HepG2 (cell line): ENCODE results near the gene SYS1. TPM values are rescaled to one million over a fixed set of nuclear protein-coding genes. Genes with fewer than 3 reads are reported as not detected.

Source experiments
- ATAC-seq: fragments of 200-7000 bp; cut with Tn5 transposase; 3 replicates; pipeline ENCODE4 v1.9.1; 2020; ENCODE audit warnings: mild to moderate bottlenecking, moderate library complexity
- BruUV-seq: library from RNA; stranded (reverse); fragments of 400-500 nt; replicated peaks from 2 replicates; lab custom pipeline; 2021; lab: Mats Ljungman, UMichigan
- CTCF ChIA-PET: fragments of 300-600 bp; formaldehyde crosslinking; extraction: SDS; loops from one replicate; lab custom pipeline; 2021; ENCODE audit warnings: low total read pairs, inconsistent platforms, low intra/inter-chr PET ratio; lab: Yijun Ruan, JAX
- POLR2A ChIA-PET: fragments of 350-600 bp; sonication (Branson Sonifier 250); formaldehyde crosslinking; loops from one replicate; lab custom pipeline; 2020; ENCODE audit warnings: antibody characterized with exemption, inconsistent platforms; lab: Yijun Ruan, JAX
- DNase-seq: peaks from one replicate; pipeline ENCODE4 v3.0.0-alpha.2; 2015; ENCODE audit warnings: low spot score
- FAIRE-seq: peaks from 3 replicates; lab custom pipeline; 2011; peaks lifted over from hg19 to GRCh38; lab: Jason Lieb, UNC
- H2AFZ ChIP-seq: one replicate; pipeline ENCODE4 v1.6.1; 2011; ENCODE audit warnings: low read length, inconsistent platforms
- H3K27ac ChIP-seq: fragments of 300-600 bp; 3 replicates; pipeline ENCODE4 v1.8.0; 2011; ENCODE audit warnings: mixed run types, mild to moderate bottlenecking, mixed read lengths, low read length, inconsistent platforms; ENCODE audit not compliant: insufficient read depth; ENCODE audit errors: extremely low read length
- H3K27me3 ChIP-seq, 2 experiments: fragments of 200-600 bp in 1 of 2; 2 replicates in 1 of 2; 3 replicates in 1 of 2; pipeline versions ENCODE4 v1.6.0 to v1.8.0; 2011; ENCODE audit warnings: low read length in 2 of 2, mild to moderate bottlenecking in 2 of 2, moderate library complexity in 2 of 2, inconsistent platforms in 1 of 2; ENCODE audit not compliant: insufficient read depth in 2 of 2, control insufficient read depth in 1 of 2
- H3K36me3 ChIP-seq, 2 experiments: fragments of 200-600 bp in 1 of 2; replicated peaks in 1 of 2; 2 replicates in 1 of 2; 3 replicates in 1 of 2; pipeline versions ENCODE4 v1.5.1 to v1.8.0; 2011; ENCODE audit warnings: low read length in 2 of 2, inconsistent platforms in 1 of 2; ENCODE audit not compliant: insufficient read depth in 2 of 2, control insufficient read depth in 1 of 2
- H3K4me1 ChIP-seq: 2 replicates; pipeline ENCODE4 v1.5.1; 2012; ENCODE audit warnings: low read length, inconsistent platforms; ENCODE audit not compliant: insufficient read depth
- H3K4me2 ChIP-seq: 2 replicates; pipeline ENCODE4 v1.6.0; 2011; ENCODE audit warnings: low read depth, low read length, inconsistent platforms
- H3K4me3 ChIP-seq, 3 experiments: fragments of 200-600 bp in 1 of 3; sonication (generic), shearing (Covaris generic) in 1 of 3; replicated peaks in 1 of 3; 2 replicates each; pipeline ENCODE4 v1.5.1; 2011 to 2016; ENCODE audit warnings: low read length in 3 of 3, inconsistent platforms in 2 of 3, low read depth in 2 of 3, mild to moderate bottlenecking in 2 of 3, control low read depth in 1 of 3, mixed read lengths in 1 of 3; ENCODE audit not compliant: insufficient read depth in 1 of 3
- H3K79me2 ChIP-seq: one replicate; pipeline ENCODE4 v1.6.1; 2011; ENCODE audit warnings: low read length, inconsistent platforms; ENCODE audit not compliant: insufficient read depth
- H3K9ac ChIP-seq: 2 replicates; pipeline ENCODE4 v1.6.0; 2011; ENCODE audit warnings: mild to moderate bottlenecking, low read depth, low read length, inconsistent platforms; ENCODE audit not compliant: insufficient read depth
- H3K9me3 ChIP-seq: 2 replicates; pipeline ENCODE4 v1.5.1; 2012; ENCODE audit warnings: mild to moderate bottlenecking, low read length
- H4K20me1 ChIP-seq: 2 replicates; pipeline ENCODE4 v1.6.0; 2011; ENCODE audit warnings: inconsistent platforms, mild to moderate bottlenecking, low read length, moderate library complexity; ENCODE audit not compliant: insufficient read depth
- AGO1 ChIP-seq: fragments of 200-400 bp; formaldehyde crosslinking; IDR thresholded peaks from 2 replicates; pipeline ENCODE4 v1.6.1; 2017; ENCODE audit warnings: mild to moderate bottlenecking, low read depth, low read length, moderate library complexity; ENCODE audit not compliant: poor library complexity, severe bottlenecking
- CAMTA2 ChIP-seq: sonication (generic); formaldehyde crosslinking; IDR thresholded peaks from 2 replicates; pipeline ENCODE4 v1.4.0; 2020; ENCODE audit warnings: mild to moderate bottlenecking, missing genetic modification reagents, borderline replicate concordance
- DBP ChIP-seq: sonication (generic); formaldehyde crosslinking; IDR thresholded peaks from 2 replicates; pipeline ENCODE4 v1.4.0; 2020; ENCODE audit warnings: missing genetic modification reagents; ENCODE audit errors: not compliant biosample characterization
- JUND ChIP-seq: sonication (generic); formaldehyde crosslinking; IDR thresholded peaks from 2 replicates; pipeline ENCODE4 v1.8.0; 2022; ENCODE audit warnings: mild to moderate bottlenecking, missing genetic modification reagents
- KLF16 ChIP-seq, 2 experiments: sonication (generic) in 1 of 2; formaldehyde crosslinking in 1 of 2; IDR thresholded peaks; 2 replicates each; pipeline versions ENCODE4 v1.6.1 to v1.8.0; 2016 to 2023; ENCODE audit warnings: missing genetic modification reagents in 2 of 2, missing compliant biosample characterization in 1 of 2
- MXD4 ChIP-seq: IDR thresholded peaks from 2 replicates; pipeline ENCODE4 v1.6.1; 2016; ENCODE audit warnings: mild to moderate bottlenecking, missing biosample characterization, missing genetic modification reagents
- PHF20 ChIP-seq: sonication (generic); formaldehyde crosslinking; IDR thresholded peaks from 2 replicates; pipeline ENCODE4 v1.5.0; 2020; ENCODE audit warnings: mild to moderate bottlenecking, missing genetic modification reagents
- TEAD2 ChIP-seq: sonication (generic); formaldehyde crosslinking; IDR thresholded peaks from 2 replicates; pipeline ENCODE4 v1.9.0; 2021; ENCODE audit warnings: missing genetic modification reagents
- ZBTB37 ChIP-seq: sonication (generic); formaldehyde crosslinking; IDR thresholded peaks from 2 replicates; pipeline ENCODE4 v1.4.0; 2020; ENCODE audit warnings: mild to moderate bottlenecking, missing genetic modification reagents
- ZXDC ChIP-seq: sonication (generic); formaldehyde crosslinking; IDR thresholded peaks from 2 replicates; pipeline ENCODE4 v1.5.0; 2020; ENCODE audit warnings: mild to moderate bottlenecking, missing genetic modification reagents
- WGBS: methylation state at CpG from one replicate; pipeline ENCODE4 v1.1.6; 2017; ENCODE audit warnings: low lambda C conversion rate; 5-methylcytosine and 5-hydroxymethylcytosine counted together
- in situ Hi-C: cut with HindIII; loops from 2 replicates; pipeline ENCODE4 v1.10.0; 2017; ENCODE audit warnings: low pct_unique_long_range_greater_than_20kb; ENCODE audit not compliant: extremely low pct_ligation_motif_present
- intact Hi-C: fragments of 100-400 bp; cut with micrococcal nuclease; formaldehyde crosslinking; loops from one replicate; pipeline ENCODE4 v1.10.0; 2022; ENCODE audit not compliant: unreplicated experiment
- polyA plus RNA-seq, 8 experiments: library from polyadenylated mRNA; depleted of rRNA in 3 of 8; stranded (reverse) in 7 of 8; unstranded in 1 of 8; fragments of >200 nt; fragmentation: Illumina TruSeq in 4 of 8; extraction: Trizol in 4 of 8; gene quantifications; 2 replicates each; pipeline versions ENCODE4 v1.2.1 to v1.2.3, GENCODE V29; 2011 to 2016; ENCODE audit warnings: low read depth in 4 of 8, missing spikeins in 1 of 8, mixed read lengths in 1 of 8; ENCODE audit not compliant: insufficient read depth in 1 of 8
- total RNA-seq, 5 experiments: library from RNA; depleted of rRNA; stranded (reverse); fragments of >200 nt; fragmentation: Illumina TruSeq; extraction: Trizol; gene quantifications; 2 replicates each; pipeline ENCODE4 v1.2.3, GENCODE V29; 2016; ENCODE audit warnings: low read depth in 1 of 5
- TF ChIP-seq, protein P1 (sequence below): IDR thresholded peaks from 2 replicates; pipeline ENCODE4 v1.6.1; 2016; ENCODE audit warnings: mild to moderate bottlenecking, missing biosample characterization, missing genetic modification reagents

The SYS1 gene
- total and polyA plus RNA-seq, 2 of the 13 experiments (the other 11 are each of a cell fraction or from before 2014, with no cell fraction given), result 38.3 to 65.6 TPM

DNA sequence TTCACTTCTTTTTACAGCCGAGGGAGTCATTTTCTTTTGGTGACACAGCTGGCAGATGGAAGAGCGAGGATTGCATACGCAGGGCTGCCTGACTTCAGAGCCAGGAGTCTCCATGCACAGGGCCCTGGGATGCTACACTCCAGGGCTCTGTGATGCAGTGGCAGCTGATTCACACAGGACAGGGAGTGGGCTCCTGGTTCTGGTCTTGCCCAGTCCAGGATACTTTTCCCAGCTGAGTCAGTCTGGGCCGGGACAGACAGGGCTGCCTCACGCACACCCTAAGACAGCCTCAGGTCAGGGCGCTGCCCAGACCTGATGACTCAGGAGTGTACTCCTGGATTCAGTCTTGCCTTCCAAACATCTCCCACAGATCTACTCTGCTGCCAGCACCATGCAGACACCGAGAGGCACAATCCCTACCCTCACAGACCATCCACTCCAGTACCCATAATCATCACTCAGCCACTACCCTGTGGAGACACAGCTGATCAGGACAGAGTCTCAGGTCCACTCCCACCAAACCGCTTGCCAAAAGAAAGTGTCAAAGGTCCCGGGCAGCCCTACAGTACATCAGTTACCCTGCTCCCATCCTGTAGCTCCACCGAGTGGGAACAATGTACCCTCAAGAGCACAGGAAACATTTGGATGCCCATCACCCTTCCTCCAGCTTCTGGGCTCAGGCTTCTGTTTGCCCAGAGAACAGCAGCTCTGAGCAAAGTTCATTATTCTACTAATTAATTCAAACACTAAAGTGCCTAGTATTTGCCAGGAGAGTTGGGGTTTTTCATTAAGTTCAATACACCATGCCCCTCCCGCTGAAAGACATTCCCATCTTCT lies 26.2 kb upstream of the SYS1 start (continued):
- TF ChIP-seq ZXDC (CRISPR knock-in tag) (no peak), DBP (CRISPR knock-in tag) (no peak)
- TF ChIP-seq, protein P1, sequence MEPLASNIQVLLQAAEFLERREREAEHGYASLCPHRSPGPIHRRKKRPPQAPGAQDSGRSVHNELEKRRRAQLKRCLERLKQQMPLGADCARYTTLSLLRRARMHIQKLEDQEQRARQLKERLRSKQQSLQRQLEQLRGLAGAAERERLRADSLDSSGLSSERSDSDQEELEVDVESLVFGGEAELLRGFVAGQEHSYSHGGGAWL, result no peak
- TF ChIP-seq, all 625 proteins: peak for 123

- peak overlapping the region; percentile 84 for H3K4me2 ChIP-seq
- no peak overlapping the region for H2AFZ ChIP-seq
- peaks cover 9 to 14% of the 10 kb centered on the region in 2 experiments; a peak in 4 of 5 replicates for H3K36me3 ChIP-seq
- peak overlapping the region; percentile 31 to 57 (median 32) for H3K4me3 ChIP-seq
- ATAC-seq (peak; percentile 32), DNase-seq (peak; percentile 65), FAIRE-seq (no peak)
- in situ Hi-C loops, result no loop called here
- BruUV-seq, result TSS peak; percentile 87
- H3K79me2 ChIP-seq, result peaks cover 37% of the 10 kb centered on the region
- H3K9ac ChIP-seq, result peak overlapping the region; percentile 70
- H3K27ac ChIP-seq, result peak overlapping the region; percentile 80
- H3K27me3 ChIP-seq, result no peaks in the 10 kb centered on the region
- intact Hi-C loops, result loop anchor here (1.0 to 2.0 kb wide), 2 partner anchors 15 to 22 kb away; no protein-coding TSS in a partner anchor
- no peaks in the 10 kb centered on the region for H4K20me1 ChIP-seq
- 8% methylated on average over 15 of the region's 15 CpGs for WGBS
- H3K4me1 ChIP-seq, result peaks cover 67% of the 10 kb centered on the region
- ChIA-PET CTCF (interaction anchor here (0.8 kb wide), 1 partner anchor 13 kb away, joined by 3 read pairs; no protein-coding TSS in a partner anchor), POLR2A (interaction anchor here (1.2 to 23.9 kb wide), 8 partner anchors 12 to 454 kb away, joined by 3 to 1422 read pairs (median 16); partner anchors contain the start of genes DNTTIP1, PIGT, SDC4 and SYS1)
- H3K9me3 ChIP-seq, result no peaks in the 10 kb centered on the region
- TF ChIP-seq KLF16 (CRISPR knock-in tag; IDR thresholded peaks at IDR 0.05) (peak in 1 of 2 experiments; percentile 39; a peak in 1 of 4 replicates), JUND (peak; percentile 56; the same call in 1 of the 2 replicates), CAMTA2 (CRISPR knock-in tag) (0 out of 2 replicates have a peak, but pooled peaks have one; percentile 70), ZBTB37 (CRISPR knock-in tag) (peak; percentile 75; the same call in 1 of the 2 replicates), TEAD2 (CRISPR knock-in tag) (0 out of 2 replicates have a peak, but pooled peaks have one; percentile 40), PHF20 (CRISPR knock-in tag) (peak; percentile 18; the same call in 1 of the 2 replicates), AGO1 (no peak), MXD4 (CRISPR knock-in tag) (no peak)
These were observed 25.4 kb upstream of the SYS1 start for GRCh38 chr20:45337367-45338120.
